Common myeloid progenitor, CD34-positive (primary cell): ENCODE data around the gene SOX2.
"Not testable (repeated sequence)": the region's sequence is repeated elsewhere in the genome, so short reads cannot be mapped to it uniquely, and the experiment has no call there.

Experiments used
- CTCF ChIA-PET: fragments of 350-600 bp; sonication (Branson Sonifier 250); formaldehyde crosslinking; loops from one replicate; lab custom pipeline; 2021; ENCODE audit warnings: antibody characterized with exemption; lab: Charles Lee
- POLR2A ChIA-PET: fragments of 350-600 bp; sonication (Branson Sonifier 250); formaldehyde crosslinking; loops from one replicate; lab custom pipeline; 2021; ENCODE audit warnings: antibody characterized with exemption; lab: Charles Lee
- DNase-seq, 3 donors: peaks; one replicate each; pipeline versions ENCODE4 v3.0.0 to v3.0.0-alpha.2; 2013
- H3K27ac ChIP-seq, 2 experiments: 1 replicate in 1 of 2; 2 replicates in 1 of 2; pipeline ENCODE4 v1.7.0; 2013; ENCODE audit warnings: inconsistent platforms in 2 of 2, low read length in 2 of 2, mild to moderate bottlenecking in 2 of 2, low read depth in 1 of 2, moderate library complexity in 1 of 2; ENCODE audit not compliant: severe bottlenecking in 2 of 2, insufficient read depth in 1 of 2, poor library complexity in 1 of 2
- H3K27me3 ChIP-seq, 5 experiments: replicated peaks in 2 of 5; 1 replicate in 3 of 5; 2 replicates in 2 of 5; pipeline versions ENCODE4 v1.6.1 to v1.7.0; 2013; ENCODE audit warnings: low read length in 4 of 5, mild to moderate bottlenecking in 2 of 5, moderate library complexity in 2 of 5, inconsistent platforms in 1 of 5; ENCODE audit not compliant: insufficient read depth in 5 of 5, control insufficient read depth in 4 of 5
- H3K36me3 ChIP-seq, 4 experiments: 1 replicate in 2 of 4; 2 replicates in 2 of 4; pipeline versions ENCODE4 v1.6.1 to v1.7.0; 2013; ENCODE audit warnings: low read length in 3 of 4, control low read depth in 1 of 4, mild to moderate bottlenecking in 1 of 4; ENCODE audit not compliant: control insufficient read depth in 4 of 4, insufficient read depth in 4 of 4
- H3K4me1 ChIP-seq, 4 experiments: 1 replicate in 3 of 4; 2 replicates in 1 of 4; pipeline versions ENCODE4 v1.6.1 to v1.7.1; 2013; ENCODE audit warnings: low read length in 3 of 4, mild to moderate bottlenecking in 3 of 4, control low read depth in 1 of 4, inconsistent platforms in 1 of 4, moderate library complexity in 1 of 4; ENCODE audit not compliant: control insufficient read depth in 4 of 4, insufficient read depth in 4 of 4; ENCODE audit errors: control extremely low read depth in 1 of 4
- H3K4me3 ChIP-seq, 7 experiments: 1 replicate in 4 of 7; 2 replicates in 3 of 7; pipeline versions ENCODE4 v1.5.1 to v1.7.0; 2013; ENCODE audit warnings: mild to moderate bottlenecking in 7 of 7, low read length in 6 of 7, moderate library complexity in 6 of 7, inconsistent platforms in 2 of 7, low read depth in 2 of 7, control low read depth in 1 of 7; ENCODE audit not compliant: insufficient read depth in 4 of 7, control insufficient read depth in 1 of 7; ENCODE audit errors: extremely low read depth in 1 of 7
- H3K9me3 ChIP-seq, 5 experiments: 1 replicate in 4 of 5; 2 replicates in 1 of 5; pipeline versions ENCODE4 v1.6.1 to v1.7.1; 2013; ENCODE audit warnings: low read length in 4 of 5, mild to moderate bottlenecking in 2 of 5, inconsistent platforms in 1 of 5, low read depth in 1 of 5, moderate library complexity in 1 of 5; ENCODE audit not compliant: control insufficient read depth in 4 of 5, insufficient read depth in 2 of 5; ENCODE audit errors: control extremely low read depth in 1 of 5
- WGBS: methylation state at CpG from one replicate; pipeline ENCODE4 v1.1.5; 2013; ENCODE audit not compliant: insufficient coverage; 5-methylcytosine and 5-hydroxymethylcytosine counted together

SOX2 gene

GRCh38 chr3:181764033-181764432 lies 52.3 kb downstream of the SOX2 start:
- H3K27me3 ChIP-seq, H3K27ac ChIP-seq, DNase-seq, H3K4me3 ChIP-seq, POLR2A ChIA-PET, H3K36me3 ChIP-seq, H3K4me1 ChIP-seq, H3K9me3 ChIP-seq, CTCF ChIA-PET: not testable (repeated sequence)
- 94% methylated on average over 4 of the region's 5 CpGs for WGBS
